ENCODE results near the gene TES. TPM values are rescaled to one million over a fixed set of nuclear protein-coding genes. Genes with fewer than 3 reads are reported as not detected.

The TES gene
- total RNA-seq, 1 experiment from 2014 or later = 28.2 TPM

GRCh38 chr7:116218051-116218645 lies 7.8 kb downstream of the TES start:
- H3K27ac Mint-ChIP-seq = no peak overlapping the region
- H3K18ac ChIP-seq (ENCODE audit: insufficient read length, low read depth, low read length) = no peak overlapping the region
- no peak overlapping the region for H2BK20ac ChIP-seq (ENCODE audit: low read depth, low read length, poor library complexity, severe bottlenecking)
- H4K5ac ChIP-seq (ENCODE audit: insufficient read length, low read depth, low read length) = no peak overlapping the region
- H4K8ac ChIP-seq (replicated peaks; ENCODE audit: insufficient read length, low read depth, low read length) = no peak overlapping the region
- H3K23ac ChIP-seq (ENCODE audit: insufficient read length, low read depth, low read length) = no peak overlapping the region
- no peak overlapping the region for H4K91ac ChIP-seq (ENCODE audit: insufficient read length, low read depth, low read length)
- no peak overlapping the region for H2AFZ ChIP-seq (ENCODE audit: low read length)
- H3K56ac ChIP-seq (ENCODE audit: insufficient read length, low read depth, low read length) = no peak overlapping the region
- no peak overlapping the region for H3K9ac ChIP-seq (ENCODE audit: extremely low read depth, insufficient read length, low read length)
- DNase-seq = no peak
- no peaks in the 10 kb centered on the region for H3K9me3 ChIP-seq (ENCODE audit: control insufficient read depth, low read depth, low read length)
- no peak overlapping the region for H3T11ph ChIP-seq (ENCODE audit: low read length)
- H3K23me2 ChIP-seq (ENCODE audit: insufficient read length, low read depth, low read length, poor library complexity, severe bottlenecking) = no peaks in the 10 kb centered on the region
- no peak overlapping the region for H3K27ac ChIP-seq (ENCODE audit: insufficient read length, low read depth, low read length)
- TF ChIP-seq CTCF (conservative IDR thresholded peaks at IDR 0.05) = no peak
- no peaks in the 10 kb centered on the region for H3K9me3 Mint-ChIP-seq
- no peak overlapping the region for H2BK120ac ChIP-seq (ENCODE audit: low read depth, low read length, poor library complexity, severe bottlenecking)
- no peaks in the 10 kb centered on the region for H3K4me1 ChIP-seq (ENCODE audit: insufficient read depth, low read length)
- no peaks in the 10 kb centered on the region for H3K79me1 ChIP-seq (ENCODE audit: insufficient read depth, low read depth, low read length, poor library complexity, severe bottlenecking)
- no peak overlapping the region for H3K4me3 Mint-ChIP-seq
- H3K36me3 Mint-ChIP-seq (ENCODE audit: insufficient read depth in 1 of 3, low read depth in 3 of 3) = no peaks in the 10 kb centered on the region
- H3K79me2 ChIP-seq (ENCODE audit: insufficient read depth, low read length) = no peaks in the 10 kb centered on the region; the same call in 1 of the 2 replicates
- no peak overlapping the region for H2BK5ac ChIP-seq (ENCODE audit: insufficient read length, low read length)
- no peak overlapping the region for H2BK15ac ChIP-seq (ENCODE audit: low read depth, low read length)
- H3K27me3 ChIP-seq (ENCODE audit: insufficient read depth, low read length) = no peaks in the 10 kb centered on the region
- H2BK12ac ChIP-seq (ENCODE audit: insufficient read length, low read depth, low read length) = no peak overlapping the region
- H3K27me3 Mint-ChIP-seq (ENCODE audit: low read depth) = no peaks in the 10 kb centered on the region
- no CpG with 5 or more reads among the region's 4 CpGs for WGBS (ENCODE audit: extremely low coverage, insufficient read length, low lambda C conversion rate)
- H3K4ac ChIP-seq (ENCODE audit: low read depth, low read length) = no peak overlapping the region
- H4K20me1 ChIP-seq (ENCODE audit: control insufficient read depth, insufficient read depth, insufficient read length) = no peaks in the 10 kb centered on the region
- peaks cover 7 to 14% of the 10 kb centered on the region in 2 experiments for H3K4me1 Mint-ChIP-seq
- H3K14ac ChIP-seq (ENCODE audit: insufficient read depth, low read length) = no peak overlapping the region
- H3K4me2 ChIP-seq (ENCODE audit: insufficient read depth, insufficient read length, low read length) = no peak overlapping the region
- no peak overlapping the region for H2AK5ac ChIP-seq (ENCODE audit: insufficient read length, low read length)
